CD8-positive, alpha-beta memory T cell (primary cell): Measurements from ENCODE around the gene CUL3. TPM values are rescaled to one million over a fixed set of nuclear protein-coding genes. Genes with fewer than 3 reads are reported as not detected.
"Not testable (repeated sequence)": the region's sequence is repeated elsewhere in the genome, so short reads cannot be mapped to it uniquely, and the experiment has no call there.

Source experiments
- CTCF ChIA-PET: fragments of 350-600 bp; sonication (Branson Sonifier 250); formaldehyde crosslinking; loops from one replicate; lab custom pipeline; 2021; ENCODE audit warnings: antibody characterized with exemption; lab: Charles Lee
- POLR2A ChIA-PET: fragments of 350-600 bp; sonication (Branson Sonifier 250); formaldehyde crosslinking; loops from one replicate; lab custom pipeline; 2021; ENCODE audit warnings: antibody characterized with exemption; lab: Charles Lee
- DNase-seq, 5 donors: peaks; one replicate each; pipeline versions ENCODE4 v3.0.0 to v3.0.0-alpha.2; 2020 to 2022; ENCODE audit warnings: mixed read lengths in 1 of 5
- H3K27ac ChIP-seq: one replicate; pipeline ENCODE4 v1.7.0; 2013; ENCODE audit warnings: low read depth, mild to moderate bottlenecking, low read length, moderate library complexity
- H3K27me3 ChIP-seq: 2 replicates; pipeline ENCODE4 v1.7.0; 2013; ENCODE audit warnings: low read length, mild to moderate bottlenecking; ENCODE audit not compliant: insufficient read depth, poor library complexity, severe bottlenecking
- H3K36me3 ChIP-seq: 2 replicates; pipeline ENCODE4 v1.7.0; 2013; ENCODE audit warnings: mild to moderate bottlenecking, low read length, moderate library complexity; ENCODE audit not compliant: insufficient read depth
- H3K4me1 ChIP-seq: 2 replicates; pipeline ENCODE4 v1.7.0; 2013; ENCODE audit warnings: mild to moderate bottlenecking, low read length, moderate library complexity; ENCODE audit not compliant: insufficient read depth
- H3K4me3 ChIP-seq: 2 replicates; pipeline ENCODE4 v1.7.0; 2013; ENCODE audit warnings: mild to moderate bottlenecking, low read length
- H3K9me3 ChIP-seq: 2 replicates; pipeline ENCODE4 v1.7.0; 2013; ENCODE audit warnings: mild to moderate bottlenecking, low read length
- H3K27ac Mint-ChIP-seq, 8 donors: one replicate each; pipeline ENCODE4 v1.8.0; 2020 to 2021; ENCODE audit warnings: mixed read lengths in 8 of 8, mild to moderate bottlenecking in 6 of 8, inconsistent platforms in 3 of 8, moderate library complexity in 3 of 8
- H3K27me3 Mint-ChIP-seq, 2 donors: one replicate each; pipeline ENCODE4 v1.8.0; 2020 to 2021; ENCODE audit warnings: mixed read lengths in 2 of 2, mild to moderate bottlenecking in 1 of 2, moderate library complexity in 1 of 2
- H3K36me3 Mint-ChIP-seq, 3 donors: one replicate each; pipeline ENCODE4 v1.8.0; 2020 to 2021; ENCODE audit warnings: mixed read lengths in 3 of 3, inconsistent platforms in 1 of 3, mild to moderate bottlenecking in 1 of 3
- H3K4me1 Mint-ChIP-seq, 3 donors: one replicate each; pipeline ENCODE4 v1.8.0; 2020 to 2021; ENCODE audit warnings: mixed read lengths in 3 of 3, inconsistent platforms in 1 of 3, mild to moderate bottlenecking in 1 of 3
- H3K4me3 Mint-ChIP-seq, 7 donors: one replicate each; pipeline ENCODE4 v1.8.0; 2020 to 2021; ENCODE audit warnings: mixed read lengths in 7 of 7, mild to moderate bottlenecking in 6 of 7, moderate library complexity in 4 of 7, inconsistent platforms in 2 of 7
- H3K9me3 Mint-ChIP-seq, 5 donors: one replicate each; pipeline ENCODE4 v1.8.0; 2020 to 2022; ENCODE audit warnings: mixed read lengths in 5 of 5, mild to moderate bottlenecking in 3 of 5, moderate library complexity in 2 of 5, inconsistent platforms in 1 of 5
- polyA plus RNA-seq: library from polyadenylated mRNA; unstranded; fragments of 300-500 nt; fragmentation: Illumina TruSeq; gene quantifications from one replicate; pipeline ENCODE4 v1.2.3, GENCODE V29; 2021
- total RNA-seq, 2 experiments: library from RNA; stranded (reverse); gene quantifications; one replicate each; pipeline ENCODE4 v1.2.3, GENCODE V29; 2021

Gene CUL3
- total and polyA plus RNA-seq, 3 experiments from 2014 or later, result 58.1 to 104 (median 100) TPM

DNA sequence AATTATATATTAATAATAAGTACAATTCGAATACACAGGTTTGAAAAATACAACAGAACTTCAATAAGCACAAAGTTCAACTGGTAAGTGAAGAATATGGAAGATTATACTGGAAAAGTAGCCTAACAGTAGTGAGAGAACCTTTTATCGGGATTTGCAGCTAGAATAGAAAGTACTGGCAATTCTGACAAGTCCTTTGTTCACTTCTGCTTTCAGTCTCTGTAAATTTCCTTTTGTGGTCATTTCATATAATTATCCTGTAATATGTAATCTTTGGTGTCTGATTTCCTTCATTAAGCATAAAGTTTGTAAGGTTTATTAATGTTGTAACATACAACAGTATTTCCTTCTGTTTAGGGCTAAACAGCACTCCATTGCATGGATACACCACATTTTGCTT lies 67.2 kb downstream of the CUL3 start:
- ChIA-PET POLR2A (no interaction called here), CTCF (no interaction called here)
- Mint-ChIP-seq H3K4me3 (peak overlapping the region in 1 of 7 donors; percentile 9), H3K27ac (peak overlapping the region in 1 of 8 donors; percentile 1), H3K4me1 (peaks cover 53 to 81% (median 74%) of the 10 kb centered on the region in 3 donors), H3K27me3 (peaks cover 0 to 2% of the 10 kb centered on the region in 2 donors), H3K9me3 (no peaks in the 10 kb centered on the region), H3K36me3 (peaks cover 0 to 19% (median 4%) of the 10 kb centered on the region in 3 donors)
- H3K9me3 ChIP-seq, result no peaks in the 10 kb centered on the region
- no peaks in the 10 kb centered on the region for H3K27me3 ChIP-seq
- peaks cover 7% of the 10 kb centered on the region for H3K36me3 ChIP-seq
- no peak overlapping the region for H3K4me3 ChIP-seq
- DNase-seq, result no peak
- H3K4me1 ChIP-seq, result peaks cover 20% of the 10 kb centered on the region
- H3K27ac ChIP-seq, result no peak overlapping the region

DNA sequence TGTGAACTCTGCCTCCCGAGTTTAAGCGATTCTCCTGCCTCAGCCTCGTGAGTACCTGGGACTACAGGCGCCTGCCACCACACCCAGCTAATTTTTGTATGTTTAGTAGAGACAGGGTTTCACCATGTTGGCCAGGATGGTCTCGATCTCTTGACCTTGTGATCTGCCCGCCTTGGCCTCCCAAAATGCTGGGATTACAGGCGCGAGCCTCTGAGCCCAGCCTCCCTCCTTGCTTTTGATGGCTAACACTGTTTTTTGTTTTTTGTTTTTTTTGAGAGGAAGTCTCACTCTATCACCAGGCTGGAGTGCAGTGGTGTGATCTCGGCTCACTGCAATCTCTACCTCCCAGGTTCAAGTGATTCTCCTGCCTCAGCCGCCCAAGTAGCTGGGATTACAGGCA lies 68.8 kb downstream of the CUL3 start:
- DNase-seq, H3K27me3 Mint-ChIP-seq, CTCF ChIA-PET, H3K4me3 ChIP-seq, H3K9me3 ChIP-seq, POLR2A ChIA-PET, H3K9me3 Mint-ChIP-seq, H3K27me3 ChIP-seq, H3K4me3 Mint-ChIP-seq, H3K27ac ChIP-seq, H3K36me3 ChIP-seq: not testable (repeated sequence)
- H3K4me1 ChIP-seq, result peaks cover 19% of the 10 kb centered on the region
- Mint-ChIP-seq H3K4me1 (peaks cover 48 to 72% (median 68%) of the 10 kb centered on the region in 3 donors), H3K36me3 (peaks cover 0 to 27% (median 6%) of the 10 kb centered on the region in 3 donors), H3K27ac (peak overlapping the region in 1 of 8 donors; percentile 66)

DNA sequence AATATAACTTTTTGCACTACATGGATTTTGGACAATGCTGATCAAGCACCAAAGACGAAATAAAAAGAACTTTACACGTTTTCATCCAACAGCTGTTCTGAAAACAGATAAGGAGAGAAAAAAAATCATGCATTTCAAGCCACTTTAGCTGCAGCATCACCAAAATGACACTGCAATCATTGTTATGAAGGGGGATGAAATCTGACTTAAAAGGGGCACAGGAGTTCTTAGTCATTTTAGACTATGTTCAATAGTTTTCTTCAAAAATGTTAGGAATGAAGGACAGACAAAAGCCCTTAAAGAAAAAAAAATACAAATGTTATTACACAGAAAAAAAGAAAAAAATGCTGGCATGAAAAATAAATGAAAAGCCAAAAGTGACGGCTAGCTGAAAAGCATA lies 71.2 kb downstream of the CUL3 start:
- no peak overlapping the region for H3K4me3 ChIP-seq
- H3K36me3 ChIP-seq, result peaks cover 10% of the 10 kb centered on the region
- H3K27me3 ChIP-seq, result no peaks in the 10 kb centered on the region
- H3K4me3 Mint-ChIP-seq, result no peak overlapping the region
- peaks cover 39 to 60% (median 60%) of the 10 kb centered on the region in 3 donors for H3K4me1 Mint-ChIP-seq
- peaks cover 4 to 44% (median 9%) of the 10 kb centered on the region in 3 donors for H3K36me3 Mint-ChIP-seq
- H3K9me3 ChIP-seq, result no peaks in the 10 kb centered on the region
- no peak for DNase-seq
- no peaks in the 10 kb centered on the region for H3K9me3 Mint-ChIP-seq
- H3K27me3 Mint-ChIP-seq, result peaks cover 0 to 2% of the 10 kb centered on the region in 2 donors
- CTCF ChIA-PET, result no interaction called here
- H3K4me1 ChIP-seq, result peaks cover 5% of the 10 kb centered on the region
- POLR2A ChIA-PET, result no interaction called here
- H3K27ac Mint-ChIP-seq, result no peak overlapping the region
- no peak overlapping the region for H3K27ac ChIP-seq

DNA sequence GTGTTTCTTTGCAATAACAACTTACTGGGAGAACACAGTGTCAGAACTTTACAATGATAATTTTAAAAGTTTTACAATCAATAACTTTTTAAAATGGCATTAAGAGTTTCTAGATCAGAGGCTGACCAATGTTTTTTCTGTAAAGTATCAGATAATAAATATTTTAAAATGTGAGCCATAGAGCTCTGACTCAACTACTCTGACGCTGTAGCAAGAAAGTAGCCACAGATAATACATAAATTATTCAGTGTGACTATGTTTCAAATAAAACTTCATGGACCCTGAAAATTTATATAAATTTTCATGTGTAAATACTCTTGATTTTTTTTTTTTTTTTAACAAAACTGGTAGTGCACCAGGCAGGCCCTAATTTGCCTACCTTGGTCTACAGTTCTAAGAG lies 77.4 kb downstream of the CUL3 start:
- H3K9me3 Mint-ChIP-seq, result no peaks in the 10 kb centered on the region
- ChIA-PET POLR2A (no interaction called here), CTCF (interaction anchor here (0.9 kb wide), 1 partner anchor 52 kb away, joined by 3 read pairs; no protein-coding TSS in a partner anchor)
- no peak for DNase-seq
- no peak overlapping the region for H3K27ac Mint-ChIP-seq
- no peaks in the 10 kb centered on the region for H3K9me3 ChIP-seq
- peaks cover 13 to 24% (median 16%) of the 10 kb centered on the region in 3 donors for H3K4me1 Mint-ChIP-seq
- H3K4me3 Mint-ChIP-seq, result no peak overlapping the region
- no peaks in the 10 kb centered on the region for H3K4me1 ChIP-seq
- no peak overlapping the region for H3K27ac ChIP-seq
- no peaks in the 10 kb centered on the region for H3K27me3 ChIP-seq
- H3K4me3 ChIP-seq, result no peak overlapping the region
- peaks cover 9 to 64% (median 22%) of the 10 kb centered on the region in 3 donors for H3K36me3 Mint-ChIP-seq
- H3K27me3 Mint-ChIP-seq, result no peaks in the 10 kb centered on the region
- H3K36me3 ChIP-seq, result peaks cover 21% of the 10 kb centered on the region

DNA sequence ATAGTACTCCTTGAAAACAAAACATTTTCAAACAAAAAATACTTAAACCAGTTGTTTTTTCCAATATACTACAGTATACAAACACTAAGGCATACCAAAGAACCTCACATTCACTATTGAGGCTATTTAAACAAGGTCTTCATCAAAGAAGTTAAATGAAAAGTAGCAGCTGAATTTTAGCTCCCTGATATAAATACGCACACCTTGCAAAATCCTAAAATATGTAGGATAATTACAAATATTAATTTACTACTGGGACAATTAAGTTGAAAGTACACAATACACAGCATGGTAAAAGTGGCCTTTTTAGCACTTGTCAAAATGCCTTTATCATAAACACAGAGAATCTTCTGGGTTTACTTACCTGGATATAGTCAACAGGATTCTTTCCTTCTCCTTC lies 78.7 kb downstream of the CUL3 start:
- Mint-ChIP-seq H3K27ac (no peak overlapping the region), H3K36me3 (peaks cover 9 to 68% (median 23%) of the 10 kb centered on the region in 3 donors), H3K9me3 (no peaks in the 10 kb centered on the region), H3K27me3 (no peaks in the 10 kb centered on the region), H3K4me3 (no peak overlapping the region), H3K4me1 (peaks cover 10 to 23% (median 14%) of the 10 kb centered on the region in 3 donors)
- ChIA-PET CTCF (no interaction called here), POLR2A (no interaction called here)
- no peak for DNase-seq
- no peaks in the 10 kb centered on the region for H3K27me3 ChIP-seq
- no peaks in the 10 kb centered on the region for H3K9me3 ChIP-seq
- no peaks in the 10 kb centered on the region for H3K4me1 ChIP-seq
- H3K4me3 ChIP-seq, result no peak overlapping the region
- no peak overlapping the region for H3K27ac ChIP-seq
- peaks cover 25% of the 10 kb centered on the region for H3K36me3 ChIP-seq

DNA sequence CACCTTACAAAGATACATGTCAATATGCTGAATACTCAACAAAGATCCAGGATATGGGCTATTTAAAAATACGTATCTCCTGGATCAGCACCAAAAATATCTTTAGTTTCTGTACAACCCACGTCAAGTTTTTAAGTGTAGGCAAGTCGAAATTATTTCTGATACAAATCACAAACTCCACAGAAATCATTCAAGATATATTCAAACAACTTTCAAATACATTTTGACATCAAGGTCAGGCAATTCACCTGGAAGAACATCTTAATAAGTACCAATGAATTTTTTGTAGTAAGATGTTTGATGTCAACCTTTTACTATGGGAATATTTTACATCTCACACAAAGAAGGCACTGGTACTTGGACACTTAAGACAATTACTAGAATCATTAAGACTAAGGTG lies 86.2 kb downstream of the CUL3 start:
- CTCF ChIA-PET, result interaction anchor here (1.0 kb wide), 1 partner anchor 35 kb away, joined by 3 read pairs; no protein-coding TSS in a partner anchor
- H3K27ac Mint-ChIP-seq, result no peak overlapping the region

DNA sequence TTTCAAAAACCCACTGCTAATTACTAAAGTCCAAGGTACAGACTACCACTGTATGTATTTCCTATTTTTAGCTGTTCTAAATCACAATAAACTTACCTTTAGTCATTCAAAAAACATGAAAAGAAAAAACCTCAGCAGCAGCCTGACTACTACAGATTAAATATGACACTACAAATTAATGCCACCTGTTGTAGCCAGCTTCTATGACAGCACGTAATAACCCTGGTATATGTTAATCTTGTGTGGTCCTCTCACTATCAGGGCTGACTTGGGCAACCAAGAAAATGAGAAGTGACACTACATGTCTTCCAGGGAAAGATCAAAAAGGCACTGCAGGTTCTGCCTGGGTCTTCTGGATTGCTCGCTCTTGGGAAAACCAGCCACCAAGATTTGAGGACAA lies 92.6 kb downstream of the CUL3 start:
- peaks cover 8% of the 10 kb centered on the region for H3K36me3 ChIP-seq
- H3K4me1 ChIP-seq, result no peaks in the 10 kb centered on the region
- no peaks in the 10 kb centered on the region for H3K27me3 Mint-ChIP-seq
- H3K36me3 Mint-ChIP-seq, result peaks cover 36 to 83% (median 45%) of the 10 kb centered on the region in 3 donors
- no peak for DNase-seq
- ChIA-PET CTCF (no interaction called here), POLR2A (no interaction called here)
- peaks cover 43 to 65% (median 59%) of the 10 kb centered on the region in 3 donors for H3K4me1 Mint-ChIP-seq
- H3K27ac Mint-ChIP-seq, result peak overlapping the region in 4 of 8 donors; percentile 7 to 76 (median 58)
- no peak overlapping the region for H3K4me3 Mint-ChIP-seq
- H3K27me3 ChIP-seq, result no peaks in the 10 kb centered on the region
- no peak overlapping the region for H3K4me3 ChIP-seq
- no peaks in the 10 kb centered on the region for H3K9me3 ChIP-seq
- H3K9me3 Mint-ChIP-seq, result peaks cover 0 to 8% (median 0%) of the 10 kb centered on the region in 5 donors
- H3K27ac ChIP-seq, result no peak overlapping the region

More for the DNA sequence above, 86.2 kb downstream of the CUL3 start:
- POLR2A ChIA-PET, result no interaction called here
- Mint-ChIP-seq H3K36me3 (peaks cover 13 to 80% (median 43%) of the 10 kb centered on the region in 3 donors), H3K4me3 (no peak overlapping the region), H3K4me1 (peaks cover 9 to 27% (median 11%) of the 10 kb centered on the region in 3 donors), H3K27me3 (no peaks in the 10 kb centered on the region), H3K9me3 (no peaks in the 10 kb centered on the region)
- no peak for DNase-seq
- Histone ChIP-seq H3K9me3 (no peaks in the 10 kb centered on the region), H3K4me3 (no peak overlapping the region), H3K27me3 (no peaks in the 10 kb centered on the region), H3K36me3 (peaks cover 28% of the 10 kb centered on the region), H3K4me1 (no peaks in the 10 kb centered on the region), H3K27ac (no peak overlapping the region)

DNA sequence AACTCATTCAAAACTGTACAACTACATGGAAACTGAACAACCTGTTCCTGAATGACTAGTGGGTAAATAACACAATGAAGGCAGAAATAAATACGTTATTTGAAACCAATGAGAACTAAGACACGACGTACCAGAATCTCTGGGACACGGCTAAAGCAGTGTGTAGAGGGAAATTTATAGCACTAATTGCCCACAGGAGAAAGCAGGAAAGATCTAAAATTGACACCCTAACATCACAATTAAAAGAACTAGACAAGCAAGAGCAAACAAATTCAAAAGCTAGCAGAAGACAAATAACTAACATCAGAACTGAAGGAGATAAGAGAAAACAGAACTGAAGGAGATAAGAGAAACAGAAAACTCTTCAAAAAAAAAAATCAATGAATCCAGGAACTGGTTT lies 97.2 kb downstream of the CUL3 start:
- not testable (repeated sequence) for H3K36me3 ChIP-seq

More for the DNA sequence above, 97.2 kb downstream of the CUL3 start:
- H3K4me3 Mint-ChIP-seq, H3K9me3 Mint-ChIP-seq, DNase-seq, H3K9me3 ChIP-seq, H3K27ac ChIP-seq, H3K27me3 ChIP-seq, H3K4me3 ChIP-seq, H3K4me1 ChIP-seq, POLR2A ChIA-PET, H3K27me3 Mint-ChIP-seq: not testable (repeated sequence)
- Mint-ChIP-seq H3K4me1 (peaks cover 48 to 75% (median 72%) of the 10 kb centered on the region in 3 donors), H3K27ac (peak overlapping the region in 5 of 8 donors; percentile 4 to 45 (median 36)), H3K36me3 (peaks cover 37 to 86% (median 41%) of the 10 kb centered on the region in 3 donors)
- CTCF ChIA-PET, result interaction anchor here (0.9 kb wide), 1 partner anchor 54 kb away, joined by 3 read pairs; no protein-coding TSS in a partner anchor
